ENCODE results near the gene PRKN. TPM values are rescaled to one million over a fixed set of nuclear protein-coding genes. Genes with fewer than 3 reads are reported as not detected.

PRKN gene
- total and polyA plus RNA-seq, 3 experiments from 2014 or later = 0.22 to 1.0 (median 0.55) TPM

DNA sequence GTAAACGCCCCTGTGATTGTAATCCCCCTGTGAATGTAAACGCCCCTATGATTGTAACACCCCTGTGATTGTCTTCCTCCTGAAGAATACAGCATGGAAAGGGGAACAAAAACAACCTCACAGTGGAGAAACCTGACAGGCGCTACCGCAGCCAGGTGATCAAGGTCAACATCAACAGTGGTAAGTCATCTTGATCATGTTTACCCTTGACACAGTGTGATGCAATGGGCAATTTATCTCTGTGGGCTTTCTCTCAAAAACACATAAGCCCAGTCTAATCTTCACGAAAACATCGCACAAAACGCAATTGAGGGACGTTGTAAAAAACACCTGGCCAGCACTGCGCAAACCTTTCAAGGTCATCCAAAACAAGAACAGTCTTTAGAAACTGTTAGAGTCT lies 277.2 kb downstream of the PRKN start:
- ChIA-PET CTCF (no interaction called here), POLR2A (no interaction called here)
- Mint-ChIP-seq H3K4me3 (no peak overlapping the region), H3K4me1 (no peaks in the 10 kb centered on the region), H3K36me3 (no peaks in the 10 kb centered on the region), H3K27me3 (no peaks in the 10 kb centered on the region), H3K27ac (no peak overlapping the region), H3K9me3 (peaks cover 4 to 33% (median 12%) of the 10 kb centered on the region in 5 donors)
- Histone ChIP-seq H3K4me1 (ENCODE audit: insufficient read depth, low read length) (no peaks in the 10 kb centered on the region), H3K27ac (ENCODE audit: low read depth, low read length) (no peak overlapping the region), H3K4me3 (ENCODE audit: low read length) (no peak overlapping the region), H3K9me3 (ENCODE audit: low read length) (no peaks in the 10 kb centered on the region), H3K27me3 (ENCODE audit: insufficient read depth, low read length, poor library complexity, severe bottlenecking) (no peaks in the 10 kb centered on the region), H3K36me3 (ENCODE audit: insufficient read depth, low read length) (no peaks in the 10 kb centered on the region)
- DNase-seq = no peak

DNA sequence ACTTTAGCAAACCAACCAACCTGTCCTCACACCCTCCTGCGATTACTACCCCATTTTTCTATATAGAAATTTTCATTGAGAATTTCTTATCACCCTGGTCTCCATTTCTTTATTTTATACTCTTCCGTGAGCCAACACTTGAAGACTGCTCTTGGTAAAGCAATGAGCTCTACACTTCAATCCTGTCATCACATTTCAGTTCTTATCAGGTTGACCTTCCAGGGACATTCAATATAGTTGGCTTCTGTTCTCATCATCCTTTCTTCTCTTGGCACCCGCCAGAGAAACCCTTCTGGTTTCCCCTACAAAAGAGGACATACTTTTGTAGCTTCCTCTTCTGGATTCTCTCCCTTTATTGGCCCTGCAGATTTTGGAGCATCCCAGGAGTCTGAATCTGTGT lies 279.3 kb downstream of the PRKN start:
- no peak for DNase-seq
- Mint-ChIP-seq H3K27ac (no peak overlapping the region), H3K4me3 (no peak overlapping the region), H3K27me3 (peaks cover 0 to 1% of the 10 kb centered on the region in 2 donors), H3K36me3 (peaks cover 0 to 3% (median 1%) of the 10 kb centered on the region in 3 donors), H3K4me1 (no peaks in the 10 kb centered on the region), H3K9me3 (peaks cover 4 to 34% (median 20%) of the 10 kb centered on the region in 5 donors)
- no peaks in the 10 kb centered on the region for H3K36me3 ChIP-seq (ENCODE audit: insufficient read depth, low read length)
- no peaks in the 10 kb centered on the region for H3K27me3 ChIP-seq (ENCODE audit: insufficient read depth, low read length, poor library complexity, severe bottlenecking)
- ChIA-PET CTCF (no interaction called here), POLR2A (no interaction called here)
- no peaks in the 10 kb centered on the region for H3K9me3 ChIP-seq (ENCODE audit: low read length)
- no peaks in the 10 kb centered on the region for H3K4me1 ChIP-seq (ENCODE audit: insufficient read depth, low read length)
- H3K27ac ChIP-seq (ENCODE audit: low read depth, low read length) = no peak overlapping the region
- no peak overlapping the region for H3K4me3 ChIP-seq (ENCODE audit: low read length)

DNA sequence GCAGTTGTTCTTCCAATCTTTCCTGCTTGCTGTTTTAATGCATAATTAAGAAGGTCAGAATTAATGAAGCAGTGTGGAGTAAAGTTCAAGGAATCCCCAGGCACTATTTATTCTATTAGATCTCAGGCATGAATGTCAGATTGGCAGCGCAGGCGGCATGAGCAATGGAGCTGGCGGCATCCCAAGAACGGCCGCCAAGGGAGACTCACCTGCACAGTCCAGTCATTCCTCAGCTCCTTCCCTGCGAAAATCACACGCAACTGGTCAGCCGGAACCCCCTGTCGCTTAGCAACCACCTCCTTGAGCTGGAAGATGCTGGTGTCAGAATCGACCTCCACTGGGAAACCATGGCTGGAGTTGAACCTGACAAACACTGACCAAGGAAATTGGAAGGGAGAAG lies 284.5 kb downstream of the PRKN start:
- Histone ChIP-seq H3K27ac (ENCODE audit: low read depth, low read length) (no peak overlapping the region), H3K9me3 (ENCODE audit: low read length) (no peaks in the 10 kb centered on the region), H3K27me3 (ENCODE audit: insufficient read depth, low read length, poor library complexity, severe bottlenecking) (no peaks in the 10 kb centered on the region), H3K4me3 (ENCODE audit: low read length) (no peak overlapping the region), H3K4me1 (ENCODE audit: insufficient read depth, low read length) (no peaks in the 10 kb centered on the region), H3K36me3 (ENCODE audit: insufficient read depth, low read length) (no peaks in the 10 kb centered on the region)
- Mint-ChIP-seq H3K9me3 (peaks cover 11 to 37% (median 29%) of the 10 kb centered on the region in 5 donors), H3K27me3 (peaks cover 0 to 1% of the 10 kb centered on the region in 2 donors), H3K4me3 (no peak overlapping the region), H3K36me3 (peaks cover 1 to 30% (median 2%) of the 10 kb centered on the region in 3 donors), H3K27ac (no peak overlapping the region), H3K4me1 (no peaks in the 10 kb centered on the region)
- ChIA-PET POLR2A (no interaction called here), CTCF (no interaction called here)
- no peak for DNase-seq

DNA sequence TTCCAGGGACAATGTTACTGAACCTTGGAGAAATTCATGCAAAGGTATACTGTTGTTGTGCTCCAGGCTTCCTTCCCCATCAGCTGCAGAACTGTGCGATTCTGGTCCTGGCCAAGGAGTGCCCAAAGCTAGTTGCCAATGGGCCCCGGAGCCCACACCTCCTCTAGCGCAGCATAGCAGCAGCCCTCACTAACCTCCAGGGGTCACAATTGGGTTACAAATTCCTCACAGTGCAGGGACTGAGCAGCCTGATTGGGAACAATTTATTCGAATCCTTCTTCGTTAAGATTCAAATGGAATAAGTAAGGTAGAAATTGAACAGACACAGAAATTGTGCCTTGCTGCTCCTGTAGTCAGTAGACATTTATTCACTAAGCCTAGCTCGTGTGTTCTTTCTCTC lies 284.9 kb downstream of the PRKN start:
- Histone ChIP-seq H3K4me1 (ENCODE audit: insufficient read depth, low read length) (no peaks in the 10 kb centered on the region), H3K9me3 (ENCODE audit: low read length) (no peaks in the 10 kb centered on the region), H3K36me3 (ENCODE audit: insufficient read depth, low read length) (no peaks in the 10 kb centered on the region), H3K27me3 (ENCODE audit: insufficient read depth, low read length, poor library complexity, severe bottlenecking) (no peaks in the 10 kb centered on the region), H3K27ac (ENCODE audit: low read depth, low read length) (no peak overlapping the region), H3K4me3 (ENCODE audit: low read length) (no peak overlapping the region)
- H3K27me3 Mint-ChIP-seq = peaks cover 0 to 1% of the 10 kb centered on the region in 2 donors
- H3K4me3 Mint-ChIP-seq = no peak overlapping the region
- no peak overlapping the region for H3K27ac Mint-ChIP-seq
- peaks cover 11 to 38% (median 28%) of the 10 kb centered on the region in 5 donors for H3K9me3 Mint-ChIP-seq
- H3K36me3 Mint-ChIP-seq = peaks cover 1 to 30% (median 2%) of the 10 kb centered on the region in 3 donors
- POLR2A ChIA-PET = no interaction called here
- H3K4me1 Mint-ChIP-seq = no peaks in the 10 kb centered on the region
- no peak for DNase-seq
- CTCF ChIA-PET = no interaction called here

DNA sequence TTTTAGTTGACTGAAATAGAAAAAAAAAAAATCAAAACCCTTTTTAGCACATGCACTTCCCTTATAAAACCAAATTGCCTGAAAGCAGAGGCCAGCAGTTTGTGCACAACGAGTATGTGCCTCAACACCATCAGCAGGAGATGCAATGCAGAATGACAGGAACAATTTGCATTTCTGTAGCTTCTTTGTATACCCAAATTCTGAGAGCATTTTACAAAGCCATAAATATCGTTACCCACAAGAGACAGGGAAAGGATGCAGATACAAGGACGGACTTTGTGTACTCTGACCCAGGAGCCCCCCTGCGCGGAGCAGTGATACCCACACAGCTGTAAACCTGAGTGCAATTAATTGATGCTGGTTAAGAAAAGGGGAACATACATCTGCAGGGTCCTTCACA lies 285.6 kb downstream of the PRKN start:
- Mint-ChIP-seq H3K4me3 (no peak overlapping the region), H3K27ac (no peak overlapping the region), H3K36me3 (peaks cover 1 to 30% (median 2%) of the 10 kb centered on the region in 3 donors), H3K9me3 (peaks cover 11 to 41% (median 28%) of the 10 kb centered on the region in 5 donors), H3K27me3 (peaks cover 0 to 1% of the 10 kb centered on the region in 2 donors), H3K4me1 (no peaks in the 10 kb centered on the region)
- ChIA-PET POLR2A (no interaction called here), CTCF (no interaction called here)
- H3K36me3 ChIP-seq (ENCODE audit: insufficient read depth, low read length) = no peaks in the 10 kb centered on the region
- no peaks in the 10 kb centered on the region for H3K9me3 ChIP-seq (ENCODE audit: low read length)
- no peak overlapping the region for H3K4me3 ChIP-seq (ENCODE audit: low read length)
- H3K27me3 ChIP-seq (ENCODE audit: insufficient read depth, low read length, poor library complexity, severe bottlenecking) = no peaks in the 10 kb centered on the region
- H3K27ac ChIP-seq (ENCODE audit: low read depth, low read length) = no peak overlapping the region
- DNase-seq = no peak
- H3K4me1 ChIP-seq (ENCODE audit: insufficient read depth, low read length) = no peaks in the 10 kb centered on the region

DNA sequence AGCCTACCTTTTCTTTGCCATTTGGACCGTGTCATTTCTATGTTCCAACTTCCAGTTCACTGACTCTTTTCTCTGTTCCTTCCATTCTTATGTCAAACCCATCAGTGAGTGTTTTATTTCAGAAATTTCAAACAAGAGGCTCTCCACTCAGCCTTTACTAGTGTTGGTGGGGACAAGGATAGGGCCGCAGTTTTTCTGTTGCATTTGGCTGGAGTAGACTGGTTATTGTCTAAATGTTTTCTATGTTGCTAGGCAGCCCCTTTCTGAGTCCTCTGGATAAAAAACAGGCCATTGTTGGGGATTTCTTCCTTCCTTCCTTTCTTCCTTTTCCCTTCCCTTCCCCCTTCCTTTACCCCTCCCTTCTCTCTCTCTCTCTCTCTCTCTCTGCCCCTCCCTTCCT lies 288.6 kb downstream of the PRKN start:
- peaks cover 0 to under 1% of the 10 kb centered on the region in 2 donors for H3K27me3 Mint-ChIP-seq
- no peaks in the 10 kb centered on the region for H3K36me3 ChIP-seq (ENCODE audit: insufficient read depth, low read length)
- H3K4me1 ChIP-seq (ENCODE audit: insufficient read depth, low read length) = no peaks in the 10 kb centered on the region
- H3K27me3 ChIP-seq (ENCODE audit: insufficient read depth, low read length, poor library complexity, severe bottlenecking) = no peaks in the 10 kb centered on the region
- no peak overlapping the region for H3K4me3 Mint-ChIP-seq
- ChIA-PET POLR2A (no interaction called here), CTCF (no interaction called here)
- H3K27ac Mint-ChIP-seq = no peak overlapping the region
- no peak overlapping the region for H3K4me3 ChIP-seq (ENCODE audit: low read length)
- H3K27ac ChIP-seq (ENCODE audit: low read depth, low read length) = no peak overlapping the region
- peaks cover under 1 to 30% (median 2%) of the 10 kb centered on the region in 3 donors for H3K36me3 Mint-ChIP-seq
- no peaks in the 10 kb centered on the region for H3K4me1 Mint-ChIP-seq
- no peaks in the 10 kb centered on the region for H3K9me3 ChIP-seq (ENCODE audit: low read length)
- H3K9me3 Mint-ChIP-seq = peaks cover 11 to 37% (median 23%) of the 10 kb centered on the region in 5 donors
- DNase-seq = no peak

DNA sequence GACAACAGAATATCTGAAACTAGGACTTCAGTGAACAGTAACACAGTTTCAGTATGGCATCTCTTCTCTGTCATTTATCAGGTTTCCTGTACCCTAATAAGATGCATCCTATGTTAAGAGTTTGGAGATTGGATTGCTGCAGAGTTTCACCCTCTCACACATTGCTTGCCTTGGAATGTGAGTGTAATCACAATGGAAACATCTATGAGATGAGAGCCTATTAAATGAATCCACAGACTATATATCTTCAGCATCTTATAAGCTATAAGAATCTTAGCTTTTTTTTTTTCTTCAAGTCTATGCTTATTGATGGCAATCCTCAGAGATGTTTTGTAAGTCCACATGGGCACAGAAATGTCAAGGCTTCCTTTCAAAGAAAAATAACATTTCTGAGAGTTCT lies 292.5 kb downstream of the PRKN start:
- CTCF ChIA-PET = no interaction called here
- H3K9me3 ChIP-seq (ENCODE audit: low read length) = no peaks in the 10 kb centered on the region
- Mint-ChIP-seq H3K27me3 (no peaks in the 10 kb centered on the region), H3K4me3 (no peak overlapping the region), H3K9me3 (peaks cover 5 to 29% (median 23%) of the 10 kb centered on the region in 5 donors), H3K36me3 (peaks cover 0 to 8% (median 0%) of the 10 kb centered on the region in 3 donors), H3K27ac (no peak overlapping the region), H3K4me1 (no peaks in the 10 kb centered on the region)
- no peak for DNase-seq
- H3K36me3 ChIP-seq (ENCODE audit: insufficient read depth, low read length) = no peaks in the 10 kb centered on the region
- H3K27ac ChIP-seq (ENCODE audit: low read depth, low read length) = no peak overlapping the region
- no peak overlapping the region for H3K4me3 ChIP-seq (ENCODE audit: low read length)
- H3K4me1 ChIP-seq (ENCODE audit: insufficient read depth, low read length) = no peaks in the 10 kb centered on the region
- H3K27me3 ChIP-seq (ENCODE audit: insufficient read depth, low read length, poor library complexity, severe bottlenecking) = no peaks in the 10 kb centered on the region
- POLR2A ChIA-PET = no interaction called here

DNA sequence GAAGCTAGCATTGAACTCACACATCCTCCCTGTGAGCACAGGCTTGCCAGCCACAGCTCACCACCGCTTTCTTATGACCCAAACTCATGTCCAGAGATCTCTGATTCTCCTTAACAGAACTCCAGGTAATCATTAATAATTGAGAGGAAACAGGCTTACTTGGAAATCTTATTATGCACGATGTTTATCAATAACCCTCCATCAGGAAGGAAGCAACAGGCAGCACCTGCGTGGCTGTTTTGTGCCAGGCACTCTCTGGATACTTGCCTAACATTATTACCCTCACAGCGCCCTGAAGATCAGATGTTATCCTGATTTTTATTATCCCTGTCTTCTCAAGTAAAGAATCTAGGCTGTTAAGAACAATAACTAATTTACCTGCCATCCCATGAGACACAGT lies 306.6 kb downstream of the PRKN start:
- H3K9me3 ChIP-seq (ENCODE audit: low read length) = no peaks in the 10 kb centered on the region
- ChIA-PET POLR2A (no interaction called here), CTCF (no interaction called here)
- Mint-ChIP-seq H3K36me3 (peaks cover 0 to 20% (median 0%) of the 10 kb centered on the region in 3 donors), H3K27ac (no peak overlapping the region), H3K27me3 (no peaks in the 10 kb centered on the region), H3K9me3 (peaks cover 0 to 20% (median 8%) of the 10 kb centered on the region in 5 donors), H3K4me1 (no peaks in the 10 kb centered on the region), H3K4me3 (no peak overlapping the region)
- no peak overlapping the region for H3K4me3 ChIP-seq (ENCODE audit: low read length)
- H3K27me3 ChIP-seq (ENCODE audit: insufficient read depth, low read length, poor library complexity, severe bottlenecking) = no peaks in the 10 kb centered on the region
- H3K4me1 ChIP-seq (ENCODE audit: insufficient read depth, low read length) = no peaks in the 10 kb centered on the region
- DNase-seq = no peak
- no peaks in the 10 kb centered on the region for H3K36me3 ChIP-seq (ENCODE audit: insufficient read depth, low read length)
- no peak overlapping the region for H3K27ac ChIP-seq (ENCODE audit: low read depth, low read length)
